HPDE6-E6E7 (cell line): Measurements from ENCODE around the gene MN1.

Source experiments
- DNase-seq: peaks from one replicate; pipeline ENCODE4 v3.0.0; 2011; ENCODE audit warnings: missing footprints; ENCODE audit errors: extremely low spot score

The MN1 gene

GRCh38 chr22:27801616-27802345 lies at the start of gene MN1:
Gene MN1, minus strand, starts transcription at chr22:27801756. Its CDS starts 1,213 bp downstream, at chr22:27800543.
- DNase-seq = peak; percentile 65

GRCh38 chr22:27850000-27850521 lies 48.5 kb upstream of the MN1 start:
- DNase-seq = no peak

GRCh38 chr22:27848005-27848404 lies 46.4 kb upstream of the MN1 start:
- DNase-seq = no peak

- DNase-seq = no peak
Observed at GRCh38 chr22:27846910-27847309, 45.4 kb upstream of the MN1 start.

GRCh38 chr22:27846248-27846757 lies 44.7 kb upstream of the MN1 start:
- DNase-seq = no peak

GRCh38 chr22:27845644-27846043 lies 44.1 kb upstream of the MN1 start:
- DNase-seq = no peak

GRCh38 chr22:27844656-27845591 lies 43.4 kb upstream of the MN1 start:
- no peak for DNase-seq

GRCh38 chr22:27844256-27844655 lies 42.7 kb upstream of the MN1 start:
- no peak for DNase-seq

GRCh38 chr22:27843441-27843840 lies 41.9 kb upstream of the MN1 start:
- DNase-seq = no peak

- no peak for DNase-seq
Observed at GRCh38 chr22:27842669-27843431, 41.3 kb upstream of the MN1 start.

- DNase-seq = no peak
Observed at GRCh38 chr22:27842201-27842600, 40.6 kb upstream of the MN1 start.

GRCh38 chr22:27840436-27840835 lies 38.9 kb upstream of the MN1 start:
- DNase-seq = no peak

GRCh38 chr22:27839057-27839660 lies 37.6 kb upstream of the MN1 start:
- no peak for DNase-seq

GRCh38 chr22:27836181-27836580 lies 34.6 kb upstream of the MN1 start:
- DNase-seq = no peak

GRCh38 chr22:27835446-27835845 lies 33.9 kb upstream of the MN1 start:
- no peak for DNase-seq

GRCh38 chr22:27834364-27835185 lies 33.0 kb upstream of the MN1 start:
- DNase-seq = no peak

GRCh38 chr22:27833803-27834202 lies 32.2 kb upstream of the MN1 start:
- DNase-seq = no peak

GRCh38 chr22:27832606-27833005 lies 31.1 kb upstream of the MN1 start:
- DNase-seq = no peak

- DNase-seq = no peak
Observed at GRCh38 chr22:27829620-27830019, 28.1 kb upstream of the MN1 start.
